ENCODE data around the gene WDR90. TPM values are rescaled to one million over a fixed set of nuclear protein-coding genes. Genes with fewer than 3 reads are reported as not detected.

Gene WDR90
- total RNA-seq, 1 experiment from 2014 or later = 147 TPM

DNA sequence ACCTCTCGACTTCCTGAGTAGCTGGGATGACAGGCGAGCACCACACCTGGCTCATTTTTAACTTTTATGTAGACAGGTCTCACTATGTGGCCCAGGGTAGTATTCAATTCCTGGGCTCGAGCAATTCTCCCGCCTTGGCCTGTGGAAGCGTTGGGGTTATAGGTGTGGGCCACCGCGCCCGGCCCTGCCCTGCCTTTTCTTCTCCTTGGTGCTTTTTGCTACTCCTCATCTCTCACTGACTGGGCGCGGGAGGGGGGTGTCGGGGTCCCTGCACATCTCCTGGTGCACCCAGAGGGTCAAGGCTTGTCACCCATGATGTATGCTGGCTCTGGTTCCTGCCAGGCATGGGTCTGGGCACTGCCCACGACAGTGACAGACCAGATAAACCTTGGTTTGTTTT is 4.6 kb upstream of the WDR90 start:
- Histone ChIP-seq H3K4me3 (ENCODE audit: low read depth, low read length, poor library complexity, severe bottlenecking) (no peak overlapping the region), H3K27ac (ENCODE audit: low read depth, low read length, poor library complexity, severe bottlenecking) (no peak overlapping the region), H3K4me1 (ENCODE audit: insufficient read depth, low read length, poor library complexity, severe bottlenecking) (peaks cover 10% of the 10 kb centered on the region), H3K9me3 (ENCODE audit: low read depth, low read length, poor library complexity, severe bottlenecking) (no peaks in the 10 kb centered on the region), H3K36me3 (ENCODE audit: insufficient read depth, low read length, poor library complexity, severe bottlenecking) (no peaks in the 10 kb centered on the region), H3K27me3 (replicated peaks; ENCODE audit: insufficient read depth, low read depth, low read length, poor library complexity) (no peaks in the 10 kb centered on the region)
- TF ChIP-seq, protein P1, sequence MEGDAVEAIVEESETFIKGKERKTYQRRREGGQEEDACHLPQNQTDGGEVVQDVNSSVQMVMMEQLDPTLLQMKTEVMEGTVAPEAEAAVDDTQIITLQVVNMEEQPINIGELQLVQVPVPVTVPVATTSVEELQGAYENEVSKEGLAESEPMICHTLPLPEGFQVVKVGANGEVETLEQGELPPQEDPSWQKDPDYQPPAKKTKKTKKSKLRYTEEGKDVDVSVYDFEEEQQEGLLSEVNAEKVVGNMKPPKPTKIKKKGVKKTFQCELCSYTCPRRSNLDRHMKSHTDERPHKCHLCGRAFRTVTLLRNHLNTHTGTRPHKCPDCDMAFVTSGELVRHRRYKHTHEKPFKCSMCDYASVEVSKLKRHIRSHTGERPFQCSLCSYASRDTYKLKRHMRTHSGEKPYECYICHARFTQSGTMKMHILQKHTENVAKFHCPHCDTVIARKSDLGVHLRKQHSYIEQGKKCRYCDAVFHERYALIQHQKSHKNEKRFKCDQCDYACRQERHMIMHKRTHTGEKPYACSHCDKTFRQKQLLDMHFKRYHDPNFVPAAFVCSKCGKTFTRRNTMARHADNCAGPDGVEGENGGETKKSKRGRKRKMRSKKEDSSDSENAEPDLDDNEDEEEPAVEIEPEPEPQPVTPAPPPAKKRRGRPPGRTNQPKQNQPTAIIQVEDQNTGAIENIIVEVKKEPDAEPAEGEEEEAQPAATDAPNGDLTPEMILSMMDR (conservative IDR thresholded peaks at IDR 0.05; ENCODE audit: low read depth, low read length) = no peak
- TF ChIP-seq EZH2 (IDR thresholded peaks at IDR 0.05; ENCODE audit: borderline replicate concordance, low read depth, low read length, poor library complexity, severe bottlenecking) = no peak
- ChIA-PET CTCF (interaction anchor here (0.6 kb wide), 1 partner anchor 506 kb away, joined by 4 read pairs; no protein-coding TSS in a partner anchor), POLR2A (ENCODE audit: low non-redundant PET) (no interaction called here)
- DNase-seq (ENCODE audit: low spot score) = no peak
- no TSS peak for BruUV-seq (replicated peaks)
- intact Hi-C loops (cut with micrococcal nuclease; ENCODE audit: unreplicated experiment) = no loop called here

DNA sequence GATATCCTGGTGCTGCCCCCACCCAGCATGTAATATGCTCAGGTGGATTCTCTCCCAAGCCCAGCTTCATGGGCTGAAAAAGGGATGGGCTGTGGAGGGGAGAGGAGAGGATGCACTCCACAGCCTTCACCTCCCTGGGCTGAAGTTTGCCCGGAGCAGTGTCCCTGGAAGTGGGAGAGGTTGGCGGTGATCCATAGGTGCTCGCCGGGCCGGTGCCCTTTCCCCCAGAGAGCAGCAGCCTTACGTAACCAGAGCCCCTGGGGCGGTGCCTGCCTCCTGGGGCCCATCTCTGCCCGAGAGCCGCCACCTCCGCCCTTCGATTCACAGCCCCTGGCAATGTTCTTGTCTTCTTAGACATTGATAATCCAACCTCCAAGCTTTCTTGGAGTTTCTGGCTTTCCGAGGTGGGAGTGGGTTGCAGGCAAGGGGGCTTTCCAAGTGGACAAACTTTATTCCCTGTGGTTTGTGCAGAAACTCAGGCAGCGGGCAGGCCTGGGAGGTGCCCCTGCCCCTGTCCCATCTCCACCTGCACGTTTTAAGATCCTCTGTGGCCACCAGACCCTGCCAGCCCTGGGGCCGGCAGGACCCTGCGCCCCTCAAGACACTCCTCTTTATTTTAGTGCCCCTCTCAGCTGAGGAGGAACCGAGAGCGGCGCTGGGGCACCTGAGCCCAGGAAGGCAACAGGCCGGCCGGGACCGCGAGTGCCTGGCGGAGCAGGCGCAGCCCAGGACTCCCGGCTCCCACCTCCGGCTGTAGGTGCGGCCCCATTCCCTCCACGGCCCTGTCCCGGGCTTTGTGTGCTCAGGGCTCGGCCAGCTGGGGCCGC is 3.1 kb upstream of the WDR90 start:
- ChIA-PET CTCF (no interaction called here), POLR2A (ENCODE audit: low non-redundant PET) (no interaction called here)
- TF ChIP-seq, protein P1 (conservative IDR thresholded peaks at IDR 0.05; ENCODE audit: low read depth, low read length) = no peak
- TF ChIP-seq EZH2 (IDR thresholded peaks at IDR 0.05; ENCODE audit: borderline replicate concordance, low read depth, low read length, poor library complexity, severe bottlenecking) = no peak
- Histone ChIP-seq H3K9me3 (ENCODE audit: low read depth, low read length, poor library complexity, severe bottlenecking) (no peaks in the 10 kb centered on the region), H3K27ac (ENCODE audit: low read depth, low read length, poor library complexity, severe bottlenecking) (no peak overlapping the region), H3K36me3 (ENCODE audit: insufficient read depth, low read length, poor library complexity, severe bottlenecking) (no peaks in the 10 kb centered on the region), H3K4me1 (ENCODE audit: insufficient read depth, low read length, poor library complexity, severe bottlenecking) (peaks cover 10% of the 10 kb centered on the region), H3K27me3 (replicated peaks; ENCODE audit: insufficient read depth, low read depth, low read length, poor library complexity) (no peaks in the 10 kb centered on the region), H3K4me3 (ENCODE audit: low read depth, low read length, poor library complexity, severe bottlenecking) (no peak overlapping the region)
- intact Hi-C loops (cut with micrococcal nuclease; ENCODE audit: unreplicated experiment) = no loop called here
- no peak for DNase-seq (ENCODE audit: low spot score)
- no TSS peak for BruUV-seq (replicated peaks)

DNA sequence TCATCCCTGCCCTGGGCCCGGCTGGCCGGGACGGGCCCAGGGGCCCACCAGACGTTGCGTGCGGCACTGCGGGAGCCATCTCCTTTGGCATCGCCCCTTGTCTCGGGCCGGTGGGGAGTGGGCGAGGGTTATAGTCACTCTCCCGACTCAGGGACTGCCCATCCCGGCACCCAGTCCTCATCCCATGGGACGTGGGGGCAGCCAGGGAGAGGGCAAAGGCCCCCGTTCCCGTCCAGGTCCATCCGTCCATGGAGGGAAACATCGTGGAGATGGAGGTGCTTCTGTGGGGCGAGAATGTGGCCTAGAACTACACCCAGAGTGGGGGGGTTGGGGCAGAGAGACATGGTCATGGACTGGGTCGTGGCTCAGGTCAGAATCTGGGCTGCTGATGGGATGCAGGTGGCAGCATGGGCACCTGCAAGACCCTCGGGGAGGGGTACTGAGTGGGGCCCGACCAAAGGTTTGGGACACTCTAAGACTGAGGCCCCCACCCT is 2.4 kb upstream of the WDR90 start:
- H3K4me1 ChIP-seq (ENCODE audit: insufficient read depth, low read length, poor library complexity, severe bottlenecking) = peaks cover 10% of the 10 kb centered on the region
- no peaks in the 10 kb centered on the region for H3K9me3 ChIP-seq (ENCODE audit: low read depth, low read length, poor library complexity, severe bottlenecking)
- DNase-seq (ENCODE audit: low spot score) = no peak
- ChIA-PET POLR2A (ENCODE audit: low non-redundant PET) (no interaction called here), CTCF (no interaction called here)
- no peak overlapping the region for H3K27ac ChIP-seq (ENCODE audit: low read depth, low read length, poor library complexity, severe bottlenecking)
- intact Hi-C loops (cut with micrococcal nuclease; ENCODE audit: unreplicated experiment) = no loop called here
- H3K27me3 ChIP-seq (replicated peaks; ENCODE audit: insufficient read depth, low read depth, low read length, poor library complexity) = no peaks in the 10 kb centered on the region
- no TSS peak for BruUV-seq (replicated peaks)
- H3K4me3 ChIP-seq (ENCODE audit: low read depth, low read length, poor library complexity, severe bottlenecking) = no peak overlapping the region
- no peaks in the 10 kb centered on the region for H3K36me3 ChIP-seq (ENCODE audit: insufficient read depth, low read length, poor library complexity, severe bottlenecking)
- no peak for TF ChIP-seq EZH2 (IDR thresholded peaks at IDR 0.05; ENCODE audit: borderline replicate concordance, low read depth, low read length, poor library complexity, severe bottlenecking)
- TF ChIP-seq, protein P1 (conservative IDR thresholded peaks at IDR 0.05; ENCODE audit: low read depth, low read length) = no peak
